ENCODE results near the gene CADPS2. TPM values are rescaled to one million over a fixed set of nuclear protein-coding genes. Genes with fewer than 3 reads are reported as not detected.

Gene CADPS2
- total RNA-seq, 1 donor from 2014 or later, result 10.1 TPM

DNA sequence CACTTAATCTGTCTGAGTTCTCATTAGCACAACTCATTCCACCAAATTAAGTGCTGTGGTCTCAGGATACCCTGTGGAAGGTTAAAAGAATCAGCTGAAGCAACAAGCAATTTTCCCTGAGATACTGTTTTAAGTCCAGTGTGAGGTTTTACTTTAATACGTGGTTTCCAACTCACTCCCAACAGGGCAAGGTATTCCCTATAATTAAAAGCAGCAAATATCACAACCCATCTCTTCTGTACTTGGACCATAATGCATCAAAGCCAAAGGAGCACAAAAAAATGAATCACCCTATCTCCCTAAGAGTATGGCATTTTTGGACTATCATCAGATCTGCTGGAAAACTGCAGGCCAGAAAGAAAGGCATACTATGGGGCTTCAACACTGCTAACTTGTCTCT lies 4.9 kb downstream of the CADPS2 start:
- Mint-ChIP-seq H3K4me1 (ENCODE audit: unreplicated experiment) (peaks cover 7% of the 10 kb centered on the region), H3K27me3 (peaks cover 24% of the 10 kb centered on the region)

DNA sequence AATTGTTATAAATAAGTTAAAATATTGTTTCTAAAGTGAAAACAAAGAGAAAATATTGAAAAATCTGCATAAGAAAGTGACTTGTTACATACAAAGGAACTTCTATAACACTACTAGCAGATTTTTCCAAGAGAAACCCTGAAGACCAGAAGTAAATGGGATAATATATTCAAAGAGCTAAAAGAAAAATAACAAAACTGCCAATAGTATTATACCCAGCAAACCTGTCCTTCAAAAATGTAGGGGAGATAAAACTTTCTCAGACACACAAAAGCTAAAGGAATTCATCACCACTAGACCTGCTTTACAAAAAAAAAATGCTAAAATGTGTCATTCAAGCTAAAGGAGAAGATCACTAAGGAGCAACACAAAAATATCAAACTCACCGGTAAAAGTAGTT lies 17.0 kb downstream of the CADPS2 start:
- H3K27ac Mint-ChIP-seq, result no peak overlapping the region
- DNase-seq (ENCODE audit: extremely low spot score, unreplicated experiment), result no peak
- TF ChIP-seq, protein P1, sequence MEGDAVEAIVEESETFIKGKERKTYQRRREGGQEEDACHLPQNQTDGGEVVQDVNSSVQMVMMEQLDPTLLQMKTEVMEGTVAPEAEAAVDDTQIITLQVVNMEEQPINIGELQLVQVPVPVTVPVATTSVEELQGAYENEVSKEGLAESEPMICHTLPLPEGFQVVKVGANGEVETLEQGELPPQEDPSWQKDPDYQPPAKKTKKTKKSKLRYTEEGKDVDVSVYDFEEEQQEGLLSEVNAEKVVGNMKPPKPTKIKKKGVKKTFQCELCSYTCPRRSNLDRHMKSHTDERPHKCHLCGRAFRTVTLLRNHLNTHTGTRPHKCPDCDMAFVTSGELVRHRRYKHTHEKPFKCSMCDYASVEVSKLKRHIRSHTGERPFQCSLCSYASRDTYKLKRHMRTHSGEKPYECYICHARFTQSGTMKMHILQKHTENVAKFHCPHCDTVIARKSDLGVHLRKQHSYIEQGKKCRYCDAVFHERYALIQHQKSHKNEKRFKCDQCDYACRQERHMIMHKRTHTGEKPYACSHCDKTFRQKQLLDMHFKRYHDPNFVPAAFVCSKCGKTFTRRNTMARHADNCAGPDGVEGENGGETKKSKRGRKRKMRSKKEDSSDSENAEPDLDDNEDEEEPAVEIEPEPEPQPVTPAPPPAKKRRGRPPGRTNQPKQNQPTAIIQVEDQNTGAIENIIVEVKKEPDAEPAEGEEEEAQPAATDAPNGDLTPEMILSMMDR (conservative IDR thresholded peaks at IDR 0.05), result no peak
- H3K9me3 Mint-ChIP-seq, result peaks cover 17% of the 10 kb centered on the region
- no peaks in the 10 kb centered on the region for H3K27me3 Mint-ChIP-seq
- H3K36me3 Mint-ChIP-seq, result no peaks in the 10 kb centered on the region
- peaks cover 4% of the 10 kb centered on the region for H3K4me1 Mint-ChIP-seq (ENCODE audit: unreplicated experiment)
- no peak overlapping the region for H3K4me3 Mint-ChIP-seq

More for the DNA sequence above, 4.9 kb downstream of the CADPS2 start:
- Mint-ChIP-seq H3K9me3 (no peaks in the 10 kb centered on the region), H3K36me3 (no peaks in the 10 kb centered on the region), H3K4me3 (no peak overlapping the region), H3K27ac (no peak overlapping the region)
- DNase-seq (ENCODE audit: extremely low spot score, unreplicated experiment), result no peak
- TF ChIP-seq, protein P1 (conservative IDR thresholded peaks at IDR 0.05), result no peak

DNA sequence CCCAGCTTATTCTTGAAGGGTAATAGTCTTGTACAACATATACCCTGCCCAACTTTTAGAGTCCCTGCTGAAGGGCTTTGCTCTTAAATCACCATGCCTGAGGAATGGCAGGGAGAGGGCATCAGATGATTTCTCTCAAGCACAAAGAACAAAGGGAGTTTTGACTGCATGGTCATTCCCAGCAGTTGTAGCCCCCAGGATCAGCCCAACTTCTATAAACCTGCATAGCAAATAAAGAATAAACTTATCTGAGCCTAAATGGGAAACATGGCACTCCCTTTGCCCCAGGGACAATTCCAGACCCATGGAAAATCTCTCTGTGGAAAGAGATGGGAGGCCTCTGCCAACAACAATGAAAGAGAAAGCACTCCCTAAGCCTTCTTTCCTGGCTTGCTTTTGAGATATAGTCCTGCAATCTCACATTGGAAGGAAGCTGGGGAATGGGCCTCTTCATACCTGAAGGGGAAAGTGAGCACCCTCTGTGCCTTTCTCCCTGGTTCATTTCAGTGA lies 18.7 kb downstream of the CADPS2 start:
- Mint-ChIP-seq H3K36me3 (no peaks in the 10 kb centered on the region), H3K4me1 (ENCODE audit: unreplicated experiment) (peaks cover 4% of the 10 kb centered on the region), H3K27ac (no peak overlapping the region), H3K9me3 (peaks cover 17% of the 10 kb centered on the region), H3K27me3 (no peaks in the 10 kb centered on the region), H3K4me3 (no peak overlapping the region)
- no peak for DNase-seq (ENCODE audit: extremely low spot score, unreplicated experiment)
- TF ChIP-seq, protein P1 (conservative IDR thresholded peaks at IDR 0.05), result no peak

DNA sequence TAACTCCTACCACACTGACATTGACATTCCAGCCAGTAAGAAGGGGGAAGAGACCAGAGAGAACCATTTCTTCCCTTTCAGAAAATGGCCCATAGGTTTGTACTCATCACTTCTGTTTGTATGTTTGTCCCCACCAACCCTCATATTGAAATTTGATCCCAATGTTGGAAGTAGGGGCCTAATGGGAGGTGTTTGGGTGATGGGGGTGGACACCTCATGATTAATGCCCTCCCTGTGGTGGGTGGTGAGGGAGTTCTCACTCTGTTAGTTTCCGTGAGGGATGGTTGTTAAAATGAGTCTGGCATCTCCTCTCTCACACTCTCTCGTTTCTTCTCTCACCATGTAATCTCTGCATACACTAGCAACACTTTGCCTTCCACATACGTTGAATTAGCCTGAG lies 21.4 kb downstream of the CADPS2 start:
- H3K4me3 Mint-ChIP-seq, result no peak overlapping the region

DNA sequence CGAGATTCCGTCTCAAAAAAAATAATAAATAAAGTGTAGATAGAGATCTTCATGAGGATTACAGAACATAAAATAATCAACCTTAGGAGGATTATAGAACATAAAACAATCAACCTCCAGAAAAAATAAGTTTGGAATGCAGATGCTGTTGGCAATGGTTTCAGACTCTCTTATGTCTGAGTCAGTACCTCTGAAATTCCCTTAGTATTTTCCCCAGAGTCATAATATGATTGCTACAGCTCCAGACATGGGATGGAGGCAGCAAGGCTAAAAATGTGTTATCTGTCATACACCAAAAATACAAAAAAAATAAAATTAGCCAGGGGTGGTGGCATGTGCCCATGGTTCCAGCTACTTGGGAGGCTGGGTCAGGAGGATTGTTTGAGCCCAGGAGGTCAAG lies 22.2 kb downstream of the CADPS2 start:
- Mint-ChIP-seq H3K4me1 (ENCODE audit: unreplicated experiment) (peaks cover 4% of the 10 kb centered on the region), H3K4me3 (no peak overlapping the region), H3K27ac (no peak overlapping the region), H3K27me3 (no peaks in the 10 kb centered on the region), H3K36me3 (no peaks in the 10 kb centered on the region), H3K9me3 (peaks cover 4% of the 10 kb centered on the region)
- TF ChIP-seq, protein P1 (conservative IDR thresholded peaks at IDR 0.05), result no peak
- no peak for DNase-seq (ENCODE audit: extremely low spot score, unreplicated experiment)

More for the DNA sequence above, 21.4 kb downstream of the CADPS2 start:
- no peak overlapping the region for H3K27ac Mint-ChIP-seq
- H3K9me3 Mint-ChIP-seq, result peaks cover 11% of the 10 kb centered on the region
- H3K36me3 Mint-ChIP-seq, result no peaks in the 10 kb centered on the region
- no peaks in the 10 kb centered on the region for H3K27me3 Mint-ChIP-seq
- TF ChIP-seq, protein P1 (conservative IDR thresholded peaks at IDR 0.05), result no peak
- DNase-seq (ENCODE audit: extremely low spot score, unreplicated experiment), result no peak
- H3K4me1 Mint-ChIP-seq (ENCODE audit: unreplicated experiment), result peaks cover 4% of the 10 kb centered on the region

DNA sequence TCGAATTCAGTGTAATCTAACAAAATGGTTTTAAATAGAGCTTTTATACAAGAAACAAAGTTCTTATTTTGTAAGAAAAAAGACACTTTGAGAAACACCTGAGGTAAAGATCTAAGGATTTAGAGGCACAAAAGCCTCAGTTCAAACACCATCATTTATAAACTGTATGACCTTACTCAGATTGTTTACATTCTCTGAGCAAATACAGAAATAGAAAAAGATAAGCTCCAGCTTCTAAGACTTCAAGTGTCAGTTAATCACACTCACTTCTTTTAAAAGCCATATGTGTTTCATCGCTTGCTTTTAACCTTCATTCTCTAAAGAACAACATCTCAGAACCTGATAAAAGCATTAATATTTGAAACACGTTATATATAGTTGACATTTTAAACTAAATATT lies 27.9 kb downstream of the CADPS2 start:
- TF ChIP-seq, protein P1 (conservative IDR thresholded peaks at IDR 0.05), result no peak
- Mint-ChIP-seq H3K4me1 (ENCODE audit: unreplicated experiment) (no peaks in the 10 kb centered on the region), H3K27ac (no peak overlapping the region), H3K27me3 (no peaks in the 10 kb centered on the region), H3K36me3 (peaks cover 3% of the 10 kb centered on the region), H3K9me3 (no peaks in the 10 kb centered on the region), H3K4me3 (no peak overlapping the region)
- no peak for DNase-seq (ENCODE audit: extremely low spot score, unreplicated experiment)
